Endothelial cell of umbilical vein (primary cell): Measurements from ENCODE around the gene IBA57. TPM values are rescaled to one million over a fixed set of nuclear protein-coding genes. Genes with fewer than 3 reads are reported as not detected.

Source experiments
- BruUV-seq: library from RNA; stranded (reverse); fragments of 400-500 nt; replicated peaks from 2 replicates; lab custom pipeline; 2021; lab: Mats Ljungman, UMichigan
- CTCF ChIA-PET: fragments of 300-600, 350-600 bp; sonication (Branson Sonifier 250); formaldehyde crosslinking; loops from one replicate; lab custom pipeline; 2021; ENCODE audit warnings: antibody characterized with exemption, inconsistent platforms; lab: Charles Lee
- POLR2A ChIA-PET: fragments of 300-600, 350-600 bp; sonication (Branson Sonifier 250); formaldehyde crosslinking; loops from one replicate; lab custom pipeline; 2021; ENCODE audit warnings: antibody characterized with exemption, inconsistent platforms; lab: Charles Lee
- DNase-seq: peaks from one replicate; pipeline ENCODE4 v3.0.0-alpha.2; 2011; ENCODE audit warnings: low read depth, low spot score
- FAIRE-seq: peaks from 2 replicates; lab custom pipeline; 2011; peaks lifted over from hg19 to GRCh38; lab: Jason Lieb, UNC
- H2AFZ ChIP-seq: 2 replicates; pipeline ENCODE4 v1.6.0; 2012; ENCODE audit warnings: low read depth, low read length, control low read depth, inconsistent platforms
- H3K27ac ChIP-seq: 2 replicates; pipeline ENCODE4 v1.5.1; 2011; ENCODE audit warnings: low read depth, mild to moderate bottlenecking, control low read depth, low read length, moderate library complexity; ENCODE audit not compliant: insufficient read depth
- H3K27me3 ChIP-seq, 2 experiments: 2 replicates each; pipeline versions ENCODE4 v1.6.0 to v1.6.1; 2011; ENCODE audit warnings: low read length in 2 of 2, mixed read lengths in 1 of 2; ENCODE audit not compliant: control insufficient read depth in 2 of 2, insufficient read depth in 2 of 2
- H3K36me3 ChIP-seq, 2 experiments: 2 replicates in 1 of 2; 3 replicates in 1 of 2; pipeline ENCODE4 v1.5.1; 2011; ENCODE audit warnings: low read length in 2 of 2, mild to moderate bottlenecking in 1 of 2, moderate library complexity in 1 of 2; ENCODE audit not compliant: control insufficient read depth in 2 of 2, insufficient read depth in 2 of 2; ENCODE audit errors: extremely low read depth in 1 of 2
- H3K4me1 ChIP-seq: 3 replicates; pipeline ENCODE4 v1.5.1; 2011; ENCODE audit warnings: mild to moderate bottlenecking, low read length; ENCODE audit not compliant: control insufficient read depth, insufficient read depth; ENCODE audit errors: extremely low read depth
- H3K4me2 ChIP-seq: 2 replicates; pipeline ENCODE4 v1.6.1; 2011; ENCODE audit warnings: low read length, control low read depth, mixed read lengths; ENCODE audit not compliant: insufficient read depth
- H3K4me3 ChIP-seq, 3 experiments: fragments of 200-600 bp in 1 of 3; sonication (generic), shearing (Covaris generic) in 1 of 3; replicated peaks in 1 of 3; 2 replicates each; pipeline ENCODE4 v1.5.1; 2011 to 2016; ENCODE audit warnings: control low read depth in 3 of 3, low read length in 3 of 3, mild to moderate bottlenecking in 2 of 3, inconsistent platforms in 1 of 3, low read depth in 1 of 3, moderate library complexity in 1 of 3; ENCODE audit not compliant: insufficient read depth in 1 of 3
- H3K79me2 ChIP-seq: 2 replicates; pipeline ENCODE4 v1.6.0; 2012; ENCODE audit warnings: low read length, inconsistent platforms; ENCODE audit not compliant: control insufficient read depth, insufficient read depth
- H3K9ac ChIP-seq: replicated peaks from 2 replicates; pipeline ENCODE3; 2011; ENCODE audit warnings: low read length, control low read depth; ENCODE audit not compliant: insufficient read depth; ENCODE audit errors: extremely low read depth
- H3K9me1 ChIP-seq: replicated peaks from 3 replicates; pipeline ENCODE4 v1.6.0; 2011; ENCODE audit warnings: mild to moderate bottlenecking, low read length; ENCODE audit not compliant: control insufficient read depth, insufficient read depth; ENCODE audit errors: extremely low read depth
- H3K9me3 ChIP-seq: replicated peaks from 2 replicates; pipeline ENCODE4 v1.5.1; 2012; ENCODE audit warnings: low read length, inconsistent platforms; ENCODE audit not compliant: control insufficient read depth, insufficient read depth
- H4K20me1 ChIP-seq: replicated peaks from 2 replicates; pipeline ENCODE3; 2011; ENCODE audit warnings: mild to moderate bottlenecking, low read length; ENCODE audit not compliant: control insufficient read depth, insufficient read depth; ENCODE audit errors: extremely low read depth
- EZH2 ChIP-seq: IDR thresholded peaks from 2 replicates; pipeline ENCODE4 v1.6.1; 2012; ENCODE audit warnings: borderline replicate concordance, low read depth, mild to moderate bottlenecking, moderate library complexity, low read length, inconsistent platforms; ENCODE audit not compliant: severe bottlenecking
- FOS ChIP-seq: IDR thresholded peaks from 2 replicates; pipeline ENCODE4 v1.6.1; 2011; ENCODE audit warnings: mild to moderate bottlenecking, low read length, moderate library complexity, borderline replicate concordance; ENCODE audit not compliant: insufficient read depth
- GATA2 ChIP-seq: IDR thresholded peaks from 2 replicates; pipeline ENCODE4 v1.7.0; 2011; ENCODE audit warnings: low read depth, mild to moderate bottlenecking, moderate library complexity, mixed read lengths, low read length; ENCODE audit not compliant: insufficient read length, insufficient read depth
- JUN ChIP-seq: IDR thresholded peaks from 2 replicates; pipeline ENCODE4 v1.6.1; 2011; ENCODE audit warnings: borderline replicate concordance, low read depth; ENCODE audit not compliant: insufficient read length, insufficient read depth
- MYC ChIP-seq: IDR thresholded peaks from one replicate; pipeline ENCODE4 v1.6.1; 2011; ENCODE audit warnings: mild to moderate bottlenecking, low read depth, low read length
- POLR2A ChIP-seq: IDR thresholded peaks from 2 replicates; pipeline ENCODE4 v1.6.1; 2012; ENCODE audit warnings: low read depth, mild to moderate bottlenecking, control low read depth, low read length
- POLR2AphosphoS5 ChIP-seq: IDR thresholded peaks from 2 replicates; pipeline ENCODE4 v1.6.1; 2012; ENCODE audit warnings: low read depth, mild to moderate bottlenecking, control low read depth, low read length, moderate library complexity; ENCODE audit not compliant: insufficient read depth
- dilution Hi-C: fragments of 300-500 bp; cut with MboI; formaldehyde crosslinking; loops from one replicate; pipeline ENCODE4 v1.15.0; 2019; ENCODE audit warnings: low sequenced_read_pairs; ENCODE audit not compliant: extremely low pct_ligation_motif_present
- intact Hi-C: fragments of 100-400 bp; cut with micrococcal nuclease; formaldehyde crosslinking; loops from one replicate; pipeline ENCODE4 v1.10.0; 2022
- polyA plus RNA-seq, 4 experiments: library from polyadenylated mRNA; depleted of rRNA in 3 of 4; stranded (reverse) in 3 of 4; unstranded in 1 of 4; fragments of >200 nt; gene quantifications; 2 replicates each; pipeline versions ENCODE4 v1.2.1 to v1.2.3, GENCODE V29; 2011 to 2012; ENCODE audit warnings: missing spikeins in 1 of 4
- total RNA-seq: library from RNA; stranded (reverse); gene quantifications from 2 replicates; pipeline ENCODE4 v1.2.3, GENCODE V29; 2021
- TF ChIP-seq, protein P1 (sequence below), 2 donors: IDR thresholded peaks; 1 replicate in 1 of 2; 2 replicates in 1 of 2; pipeline ENCODE4 v1.5.1; 2011; ENCODE audit warnings: low read length in 2 of 2, mild to moderate bottlenecking in 2 of 2, moderate library complexity in 2 of 2, control low read depth in 1 of 2, inconsistent platforms in 1 of 2, low read depth in 1 of 2; ENCODE audit not compliant: insufficient read depth in 1 of 2; ENCODE audit errors: extremely low read depth in 1 of 2
- TF ChIP-seq, protein P2 (sequence below): IDR thresholded peaks from 2 replicates; pipeline ENCODE4 v1.6.1; 2011; ENCODE audit not compliant: insufficient read depth, insufficient read length

The IBA57 gene
- total and polyA plus RNA-seq, 2 donors (not counting 3 experiments of a cell fraction or from before 2014, with no cell fraction given): 3.4 to 7.7 TPM

DNA sequence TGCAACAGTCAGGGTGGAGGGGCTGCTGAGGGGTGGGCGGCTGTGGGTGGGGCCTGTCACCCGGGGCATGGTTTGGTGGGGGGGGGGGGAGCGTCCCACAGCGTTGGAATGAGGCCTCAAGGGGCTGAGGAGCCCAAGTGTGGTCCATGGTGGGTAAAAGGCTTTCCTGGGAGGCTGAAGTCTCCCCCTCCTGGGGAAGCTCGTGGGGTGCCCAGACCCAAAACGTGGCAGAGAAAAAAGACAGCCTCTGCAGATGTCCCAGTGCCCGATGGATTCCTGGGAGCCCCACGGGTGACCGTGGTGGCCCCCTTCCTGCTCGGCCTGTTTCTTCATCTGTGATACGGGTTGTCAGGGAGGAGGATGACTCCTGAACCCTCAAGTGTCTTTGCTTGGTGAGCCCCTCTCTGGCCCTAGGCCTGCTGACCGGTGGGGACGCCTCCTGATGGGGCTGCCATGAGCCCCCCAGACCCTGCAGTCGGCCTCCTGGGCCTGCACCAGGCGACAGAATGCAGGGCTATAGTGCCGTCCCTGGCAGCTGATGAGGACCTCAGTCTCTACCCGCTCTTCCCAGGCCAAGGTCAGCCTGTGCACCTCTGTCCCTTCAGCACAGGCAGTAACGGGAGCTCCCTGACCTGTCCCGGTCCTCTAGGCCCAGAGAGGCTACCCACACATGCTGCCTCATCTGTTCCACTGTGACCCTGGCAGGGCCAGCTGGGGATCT lies 43.4 kb downstream of the IBA57 start:
- ChIA-PET POLR2A (no interaction called here), CTCF (no interaction called here)
- Histone ChIP-seq H3K36me3 (no peaks in the 10 kb centered on the region), H3K4me3 (no peak overlapping the region), H3K27ac (no peak overlapping the region), H4K20me1 (no peaks in the 10 kb centered on the region), H3K79me2 (no peaks in the 10 kb centered on the region), H3K9me3 (no peaks in the 10 kb centered on the region), H3K27me3 (peaks cover 4 to 16% of the 10 kb centered on the region in 2 experiments), H3K4me1 (no peaks in the 10 kb centered on the region), H3K9me1 (no peaks in the 10 kb centered on the region), H3K4me2 (no peak overlapping the region), H3K9ac (no peak overlapping the region), H2AFZ (no peak overlapping the region)
- DNase-seq: no peak
- no peak for FAIRE-seq
- no TSS peak for BruUV-seq
- intact Hi-C loops: no loop called here
- TF ChIP-seq EZH2 (no peak), JUN (no peak), FOS (no peak), GATA2 (no peak), POLR2A (no peak), MYC (no peak), POLR2AphosphoS5 (no peak)
- TF ChIP-seq, protein P1, sequence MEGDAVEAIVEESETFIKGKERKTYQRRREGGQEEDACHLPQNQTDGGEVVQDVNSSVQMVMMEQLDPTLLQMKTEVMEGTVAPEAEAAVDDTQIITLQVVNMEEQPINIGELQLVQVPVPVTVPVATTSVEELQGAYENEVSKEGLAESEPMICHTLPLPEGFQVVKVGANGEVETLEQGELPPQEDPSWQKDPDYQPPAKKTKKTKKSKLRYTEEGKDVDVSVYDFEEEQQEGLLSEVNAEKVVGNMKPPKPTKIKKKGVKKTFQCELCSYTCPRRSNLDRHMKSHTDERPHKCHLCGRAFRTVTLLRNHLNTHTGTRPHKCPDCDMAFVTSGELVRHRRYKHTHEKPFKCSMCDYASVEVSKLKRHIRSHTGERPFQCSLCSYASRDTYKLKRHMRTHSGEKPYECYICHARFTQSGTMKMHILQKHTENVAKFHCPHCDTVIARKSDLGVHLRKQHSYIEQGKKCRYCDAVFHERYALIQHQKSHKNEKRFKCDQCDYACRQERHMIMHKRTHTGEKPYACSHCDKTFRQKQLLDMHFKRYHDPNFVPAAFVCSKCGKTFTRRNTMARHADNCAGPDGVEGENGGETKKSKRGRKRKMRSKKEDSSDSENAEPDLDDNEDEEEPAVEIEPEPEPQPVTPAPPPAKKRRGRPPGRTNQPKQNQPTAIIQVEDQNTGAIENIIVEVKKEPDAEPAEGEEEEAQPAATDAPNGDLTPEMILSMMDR (IDR thresholded peaks at IDR 0.05; ENCODE audit: extremely low read depth in 1 of 2, insufficient read depth in 1 of 2, low read depth in 1 of 2, low read length in 2 of 2): no peak
- TF ChIP-seq, protein P2, sequence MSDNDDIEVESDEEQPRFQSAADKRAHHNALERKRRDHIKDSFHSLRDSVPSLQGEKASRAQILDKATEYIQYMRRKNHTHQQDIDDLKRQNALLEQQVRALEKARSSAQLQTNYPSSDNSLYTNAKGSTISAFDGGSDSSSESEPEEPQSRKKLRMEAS: no peak
- dilution Hi-C loops: no loop called here
